Hepatocyte (in vitro differentiated cells): ENCODE measurements around the gene TSEN2. TPM values are rescaled to one million over a fixed set of nuclear protein-coding genes. Genes with fewer than 3 reads are reported as not detected.
A peak's percentile ranks its signal among the peaks of the same experiment; 100 is the strongest.

ENCODE experiments used
- DNase-seq: peaks from one replicate; pipeline ENCODE4 v3.0.0-alpha.2; 2016; ENCODE audit warnings: low spot score
- H2AFZ ChIP-seq: fragments of 200-600 bp; sonication (generic); 2 replicates; pipeline ENCODE4 v1.6.0; 2016; ENCODE audit warnings: antibody characterized with exemption, mild to moderate bottlenecking
- H3K27ac ChIP-seq: fragments of 200-600 bp; sonication (generic); 2 replicates; pipeline ENCODE4 v1.5.1; 2016; ENCODE audit warnings: mild to moderate bottlenecking
- H3K27me3 ChIP-seq: fragments of 200-600 bp; sonication (generic); 2 replicates; pipeline ENCODE4 v1.6.1; 2016
- H3K36me3 ChIP-seq: fragments of 200-600 bp; sonication (generic); replicated peaks from 2 replicates; pipeline ENCODE4 v1.5.1; 2016; ENCODE audit warnings: low read depth; ENCODE audit not compliant: insufficient read depth
- H3K4me1 ChIP-seq: fragments of 200-600 bp; sonication (generic); 2 replicates; pipeline ENCODE4 v1.5.1; 2016; ENCODE audit warnings: mild to moderate bottlenecking, moderate library complexity; ENCODE audit not compliant: insufficient read depth
- H3K4me2 ChIP-seq: fragments of 200-600 bp; sonication (generic); 2 replicates; pipeline ENCODE4 v1.6.0; 2016
- H3K4me3 ChIP-seq: fragments of 200-600 bp; sonication (generic); 2 replicates; pipeline ENCODE4 v1.5.1; 2016; ENCODE audit warnings: mild to moderate bottlenecking
- H3K79me2 ChIP-seq: fragments of 200-600 bp; sonication (generic); 2 replicates; pipeline ENCODE4 v1.6.0; 2017; ENCODE audit warnings: mild to moderate bottlenecking
- H3K9me2 ChIP-seq: fragments of 200-600 bp; sonication (generic); replicated peaks from 2 replicates; pipeline ENCODE4 v1.6.0; 2017; ENCODE audit warnings: mild to moderate bottlenecking; ENCODE audit not compliant: insufficient read depth
- H3K9me3 ChIP-seq: fragments of 200-600 bp; sonication (generic); 2 replicates; pipeline ENCODE4 v1.5.1; 2016; ENCODE audit warnings: low read depth, mild to moderate bottlenecking
- H4K20me1 ChIP-seq: fragments of 200-600 bp; sonication (generic); 2 replicates; pipeline ENCODE4 v1.6.0; 2016; ENCODE audit warnings: mild to moderate bottlenecking; ENCODE audit not compliant: insufficient read depth, poor library complexity, severe bottlenecking
- CTCF ChIP-seq: fragments of 200-600 bp; sonication (generic); IDR thresholded peaks from 2 replicates; pipeline ENCODE4 v1.5.1; 2016; ENCODE audit warnings: antibody characterized with exemption, mild to moderate bottlenecking; ENCODE audit not compliant: poor library complexity
- EZH2 ChIP-seq: fragments of 200-600 bp; sonication (generic); IDR thresholded peaks from 2 replicates; pipeline ENCODE4 v1.6.1; 2016; ENCODE audit warnings: antibody characterized with exemption, mild to moderate bottlenecking, borderline replicate concordance
- EZH2phosphoT487 ChIP-seq: fragments of 200-600 bp; sonication (generic); IDR thresholded peaks from one replicate; pipeline ENCODE4 v1.6.1; 2018; ENCODE audit warnings: antibody characterized with exemption, mild to moderate bottlenecking, low read depth, moderate library complexity; ENCODE audit not compliant: unreplicated experiment, severe bottlenecking
- WGBS: methylation state at CpG from one replicate; pipeline ENCODE4 v1.1.6; 2016; ENCODE audit warnings: low lambda C conversion rate; ENCODE audit errors: missing lambda C conversion rate; 5-methylcytosine and 5-hydroxymethylcytosine counted together
- polyA plus RNA-seq: library from polyadenylated mRNA; unstranded; fragments of >200 nt; fragmentation: Nextera tagmentation; extraction: Ambion mirVana; gene quantifications from 2 replicates; pipeline ENCODE4 v1.2.1, GENCODE V29; 2016
- total RNA-seq: library from RNA; depleted of rRNA; stranded (reverse); fragments of >200 nt; gene quantifications from 2 replicates; pipeline ENCODE4 v1.2.3, GENCODE V29; 2014

TSEN2 gene
- total and polyA plus RNA-seq, 2 experiments from 2014 or later = 9.6 to 17.8 TPM

DNA sequence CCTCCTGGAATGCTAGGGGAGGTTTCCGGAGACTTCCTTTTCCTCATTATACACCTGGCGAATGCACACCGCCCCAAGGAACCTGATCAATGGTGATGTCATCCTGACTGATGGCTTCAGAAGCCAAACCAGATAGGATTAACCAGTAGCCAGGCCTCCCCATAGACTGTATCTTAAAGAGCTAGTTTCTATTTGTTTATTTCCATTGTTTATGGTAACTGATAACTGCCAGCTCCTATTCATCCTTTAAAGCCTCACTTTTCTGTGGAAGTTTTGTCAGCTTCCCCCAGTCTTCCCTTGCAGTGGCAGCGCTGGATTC, 61.2 kb downstream of the TSEN2 start, which contains the start of gene MKRN2OS:
MKRN2OS (minus strand) TSS at position 27 of the 319 bp plus-strand sequence. CDS start 35 bp downstream, outside the sequence.
- no peak for TF ChIP-seq CTCF
- TF ChIP-seq EZH2 = no peak
- no peak for TF ChIP-seq EZH2phosphoT487
- H3K4me1 ChIP-seq = no peaks in the 10 kb centered on the region
- H3K36me3 ChIP-seq = no peaks in the 10 kb centered on the region
- 29% methylated on average over 4 of the region's 4 CpGs for WGBS
- H3K27ac ChIP-seq = peak within 1 kb of the TSS; percentile 74
- H3K4me2 ChIP-seq = peak within 1 kb of the TSS; percentile 73
- no peaks in the 10 kb centered on the region for H3K9me3 ChIP-seq
- H3K4me3 ChIP-seq = peak within 1 kb of the TSS; percentile 9
- H3K9me2 ChIP-seq = no peaks in the 10 kb centered on the region
- no peaks in the 10 kb centered on the region for H4K20me1 ChIP-seq
- H3K79me2 ChIP-seq = no peaks in the 10 kb centered on the region
- peak; percentile 79 for DNase-seq
- no peaks in the 10 kb centered on the region for H3K27me3 ChIP-seq
- peak within 1 kb of the TSS; percentile 36 for H2AFZ ChIP-seq

GRCh38 chr3:12549971-12550760, 65.9 kb downstream of the TSEN2 start:
- H3K4me1 ChIP-seq = no peaks in the 10 kb centered on the region
- H3K27ac ChIP-seq = no peak overlapping the region
- no peak overlapping the region for H2AFZ ChIP-seq
- H3K9me3 ChIP-seq = no peaks in the 10 kb centered on the region
- no peaks in the 10 kb centered on the region for H3K36me3 ChIP-seq
- H3K4me2 ChIP-seq = no peak overlapping the region
- H3K27me3 ChIP-seq = peaks cover 3% of the 10 kb centered on the region
- no peak for DNase-seq
- H4K20me1 ChIP-seq = no peaks in the 10 kb centered on the region
- no peaks in the 10 kb centered on the region for H3K79me2 ChIP-seq
- no peaks in the 10 kb centered on the region for H3K9me2 ChIP-seq
- no peak for TF ChIP-seq EZH2phosphoT487
- TF ChIP-seq EZH2 = no peak
- TF ChIP-seq CTCF = no peak
- H3K4me3 ChIP-seq = no peak overlapping the region
- WGBS = 81% methylated on average over 7 of the region's 7 CpGs

GRCh38 chr3:12553921-12554391, 69.7 kb downstream of the TSEN2 start:
- DNase-seq = no peak

More at GRCh38 chr3:12553921-12554391, 69.7 kb downstream of the TSEN2 start:
- WGBS = 57% methylated on average over 26 of the region's 26 CpGs
- H3K79me2 ChIP-seq = peaks cover 16% of the 10 kb centered on the region
- H3K27ac ChIP-seq = no peak overlapping the region
- no peak for TF ChIP-seq EZH2
- no peak for TF ChIP-seq CTCF
- TF ChIP-seq EZH2phosphoT487 = no peak
- H3K9me2 ChIP-seq = no peaks in the 10 kb centered on the region
- no peak overlapping the region for H3K4me3 ChIP-seq
- H4K20me1 ChIP-seq = peaks cover 11% of the 10 kb centered on the region
- H3K9me3 ChIP-seq = no peaks in the 10 kb centered on the region
- peak overlapping the region; percentile 61 for H3K4me2 ChIP-seq
- peak overlapping the region; percentile 54 for H2AFZ ChIP-seq
- peaks cover 8% of the 10 kb centered on the region for H3K4me1 ChIP-seq
- no peaks in the 10 kb centered on the region for H3K36me3 ChIP-seq
- H3K27me3 ChIP-seq = peaks cover 3% of the 10 kb centered on the region
